Inferior parietal cortex (tissue), 1 donor: Measurements from ENCODE around the gene KCNN4.
"Not testable (repeated sequence)": the region's sequence is repeated elsewhere in the genome, so short reads cannot be mapped to it uniquely, and the experiment has no call there.

Experiments used
- DNase-seq: peaks from one replicate; pipeline ENCODE4 v3.0.0-alpha.2; 2016; ENCODE audit errors: extremely low spot score

KCNN4 gene

DNA sequence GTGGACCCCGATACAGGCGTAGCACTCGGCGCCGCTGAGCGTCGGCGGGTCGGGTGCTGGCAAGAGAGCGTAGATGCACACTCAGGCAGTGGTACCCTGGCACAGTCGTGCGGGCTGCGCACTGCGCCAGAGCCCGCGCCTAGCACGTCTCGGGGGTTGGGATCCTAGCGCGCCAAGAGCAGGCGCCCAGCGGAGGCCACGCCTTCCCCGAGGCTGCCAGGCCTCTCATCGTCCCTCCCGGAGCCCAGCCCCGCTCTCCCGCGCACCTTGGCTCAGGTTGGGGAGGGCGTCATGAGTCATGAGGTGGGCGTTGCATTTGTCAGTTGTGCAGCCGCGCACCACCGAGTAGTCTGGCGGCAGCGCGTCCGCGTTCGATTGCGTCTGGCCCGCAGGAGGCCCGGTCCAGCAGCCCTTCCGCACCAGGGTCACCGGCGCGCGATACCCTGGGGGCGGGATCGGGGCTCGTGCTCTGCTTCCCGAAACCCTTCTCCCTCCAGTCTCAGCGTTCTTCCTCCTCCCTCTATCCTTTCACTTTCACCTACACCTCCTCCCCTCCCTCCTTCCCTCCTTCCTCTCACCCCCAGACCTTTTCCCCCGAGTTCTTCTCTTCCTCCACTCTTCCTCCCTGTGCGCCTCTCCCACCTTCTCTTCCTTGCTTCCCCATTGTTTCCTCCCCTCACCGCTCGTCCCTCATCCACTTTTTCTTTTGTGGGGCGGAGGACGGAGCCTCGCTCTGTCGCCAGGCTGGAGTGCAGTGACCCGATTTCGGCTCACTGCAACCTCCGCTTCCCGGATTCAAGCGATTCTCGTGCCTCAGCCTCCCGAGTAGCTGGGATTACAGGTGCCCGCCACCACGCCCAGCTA is 18.0 kb upstream of the KCNN4 start:
- DNase-seq = peak; percentile 36

DNA sequence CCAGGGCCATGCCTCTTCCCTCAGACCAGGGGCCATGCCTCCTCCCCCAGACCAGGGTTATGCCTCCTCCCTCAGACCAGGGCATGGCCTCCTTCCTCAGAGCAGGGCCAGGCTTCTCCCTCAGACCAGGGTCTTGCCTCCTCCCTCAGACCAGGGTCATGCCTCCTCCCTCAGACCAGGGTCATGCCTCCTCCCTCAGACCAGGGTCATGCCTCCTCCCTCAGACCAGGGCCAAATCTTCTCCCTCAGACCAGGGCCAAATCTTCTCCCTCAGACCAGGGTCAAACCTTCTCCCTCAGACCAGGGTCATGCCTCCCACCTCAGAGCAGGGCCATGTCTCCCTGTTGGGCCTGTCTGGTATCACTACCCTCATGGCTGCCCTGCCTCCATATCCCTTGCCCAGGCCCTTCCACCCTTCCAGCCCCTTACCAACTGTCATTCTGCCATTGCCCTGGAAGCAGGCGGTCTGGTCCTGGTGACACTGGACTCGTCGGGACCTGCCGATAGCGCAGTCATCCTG is 17.3 kb upstream of the KCNN4 start:
- no peak for DNase-seq

DNA sequence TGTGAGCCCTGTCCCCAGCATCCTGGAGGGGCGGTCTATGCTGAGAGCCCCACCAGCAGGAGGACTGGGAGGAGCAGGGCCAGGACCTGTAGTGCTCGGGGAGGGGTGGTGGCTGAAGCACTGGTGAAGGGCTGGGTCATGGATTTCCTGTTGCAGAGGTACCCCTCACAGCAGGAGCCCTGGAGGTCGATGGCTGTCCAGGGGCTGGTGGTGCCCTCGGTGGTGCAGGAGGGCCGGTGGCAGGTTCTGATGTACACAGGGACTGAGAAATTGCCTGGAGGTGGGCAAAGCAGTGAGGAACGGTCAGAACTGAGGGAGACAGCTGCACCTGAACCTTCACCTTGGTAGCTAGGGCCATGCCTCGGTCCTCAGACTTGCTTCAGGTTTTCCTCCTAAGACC is 16.8 kb upstream of the KCNN4 start:
- DNase-seq = no peak

DNA sequence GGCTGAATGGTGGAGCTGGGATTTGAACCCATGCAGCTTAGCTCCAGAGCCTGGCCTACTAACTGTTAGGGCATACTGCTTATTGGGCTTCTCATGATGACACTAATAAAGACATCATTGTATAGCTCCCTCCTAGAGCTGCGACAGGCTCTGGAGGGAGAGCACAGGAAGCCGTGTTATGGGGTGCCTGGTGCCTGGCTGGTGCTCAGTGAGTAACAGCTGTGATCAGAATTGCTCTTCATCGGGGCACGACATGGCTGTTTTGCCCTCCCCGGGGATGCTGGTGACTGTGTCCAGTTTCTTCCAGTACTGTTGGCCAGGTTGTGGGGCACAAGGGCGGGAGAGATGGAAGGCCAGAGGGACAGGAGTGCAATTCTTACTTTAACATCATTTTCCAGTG is 16.3 kb upstream of the KCNN4 start:
- no peak for DNase-seq

DNA sequence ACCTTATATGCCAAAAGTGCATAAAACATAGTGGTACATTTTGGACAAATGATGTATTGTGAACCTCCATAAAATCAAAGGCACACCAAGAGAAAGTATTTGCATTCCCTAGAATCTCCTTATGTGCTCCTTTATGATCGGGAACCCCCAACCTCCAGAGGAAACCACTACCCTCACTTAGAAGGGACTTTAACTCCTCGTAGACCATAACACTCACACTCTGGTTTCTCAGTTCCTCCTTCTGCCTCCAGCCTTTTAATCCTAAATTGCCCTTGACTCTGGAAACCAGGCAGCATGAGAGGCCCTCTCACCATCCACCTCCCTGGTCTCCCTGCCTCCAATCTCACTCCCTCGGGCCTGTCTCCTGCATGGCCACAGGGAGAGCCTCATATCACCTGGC is 9.8 kb upstream of the KCNN4 start:
- DNase-seq = no peak

DNA sequence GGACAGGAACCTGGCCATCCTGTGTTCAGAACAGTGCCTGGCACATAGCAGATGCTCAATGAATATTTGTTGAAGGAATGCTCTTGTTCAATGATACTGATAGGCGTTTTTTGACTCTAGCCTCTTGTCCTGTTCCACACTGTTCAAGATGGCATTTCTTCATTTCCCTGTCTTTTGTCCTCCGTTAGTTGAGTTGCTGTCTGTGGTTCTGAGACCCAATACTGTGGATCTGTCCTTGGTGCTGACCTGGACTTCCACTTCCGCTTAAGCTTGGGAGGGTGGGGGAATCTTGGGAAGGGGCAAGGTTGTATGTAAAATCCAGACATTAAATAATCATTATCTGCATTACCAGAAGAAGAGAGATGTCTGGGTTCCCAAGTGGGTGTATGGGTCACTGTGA is 8.3 kb upstream of the KCNN4 start:
- DNase-seq = no peak

DNA sequence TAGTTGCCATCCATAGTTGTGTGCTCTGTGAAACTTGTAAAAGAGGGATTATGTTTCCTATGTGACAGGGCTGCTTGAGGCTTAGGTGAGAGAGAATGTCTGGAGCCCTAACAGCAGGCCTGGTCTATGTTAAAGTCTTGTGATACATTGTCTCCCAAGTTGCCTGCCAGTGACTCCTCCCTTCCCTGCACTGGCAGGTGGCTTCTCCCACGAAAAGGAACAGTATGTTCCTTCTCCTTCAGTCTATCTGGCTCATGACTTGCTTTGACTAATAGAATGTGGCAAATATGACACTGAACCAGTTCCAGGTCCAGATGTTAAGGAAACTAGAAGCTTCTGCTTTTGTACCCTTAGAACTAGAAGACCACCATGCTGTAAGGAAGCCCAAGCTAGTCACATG is 5.9 kb upstream of the KCNN4 start:
- DNase-seq = no peak

DNA sequence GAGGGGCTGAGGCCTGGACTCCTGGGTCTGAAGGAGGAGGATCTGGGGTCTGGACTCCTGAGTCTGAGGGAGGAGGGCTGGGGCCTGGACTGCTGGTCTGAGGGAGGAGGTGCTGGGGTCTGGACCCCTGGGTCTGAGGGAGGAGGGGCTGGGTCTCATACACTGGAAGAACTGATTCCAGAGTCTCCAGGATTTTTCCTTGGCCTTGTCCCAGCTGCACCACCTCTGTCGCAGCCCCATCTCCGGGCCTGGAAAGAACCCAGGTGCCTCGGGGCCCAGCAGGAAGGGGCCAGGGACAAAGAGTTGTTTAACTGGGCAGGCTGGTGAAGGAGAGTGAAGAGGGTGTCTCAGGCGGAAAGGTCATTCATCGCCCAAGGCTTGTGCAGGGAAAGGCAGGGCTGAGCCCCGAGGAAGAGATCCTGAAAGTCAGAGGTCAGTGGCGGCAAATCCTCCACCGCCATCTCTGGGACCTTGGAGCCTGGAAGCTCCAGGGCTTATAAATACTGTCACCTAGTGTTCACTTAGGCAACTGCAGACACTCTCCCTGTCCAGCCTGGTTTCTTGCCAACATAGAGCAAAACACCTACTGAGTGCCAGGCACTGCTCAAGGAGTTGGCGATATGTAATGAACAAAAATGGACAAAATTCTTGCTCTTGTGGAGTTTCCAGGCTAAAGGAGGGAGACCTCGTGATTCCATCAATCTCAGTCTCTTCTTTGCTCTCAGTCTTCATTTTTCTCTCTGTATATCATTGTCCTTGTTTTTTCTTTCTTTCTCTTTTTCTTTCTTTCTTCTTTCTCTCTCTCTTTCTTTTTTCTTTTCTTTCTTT is 4.4 kb upstream of the KCNN4 start:
- peak; percentile 83 for DNase-seq

DNA sequence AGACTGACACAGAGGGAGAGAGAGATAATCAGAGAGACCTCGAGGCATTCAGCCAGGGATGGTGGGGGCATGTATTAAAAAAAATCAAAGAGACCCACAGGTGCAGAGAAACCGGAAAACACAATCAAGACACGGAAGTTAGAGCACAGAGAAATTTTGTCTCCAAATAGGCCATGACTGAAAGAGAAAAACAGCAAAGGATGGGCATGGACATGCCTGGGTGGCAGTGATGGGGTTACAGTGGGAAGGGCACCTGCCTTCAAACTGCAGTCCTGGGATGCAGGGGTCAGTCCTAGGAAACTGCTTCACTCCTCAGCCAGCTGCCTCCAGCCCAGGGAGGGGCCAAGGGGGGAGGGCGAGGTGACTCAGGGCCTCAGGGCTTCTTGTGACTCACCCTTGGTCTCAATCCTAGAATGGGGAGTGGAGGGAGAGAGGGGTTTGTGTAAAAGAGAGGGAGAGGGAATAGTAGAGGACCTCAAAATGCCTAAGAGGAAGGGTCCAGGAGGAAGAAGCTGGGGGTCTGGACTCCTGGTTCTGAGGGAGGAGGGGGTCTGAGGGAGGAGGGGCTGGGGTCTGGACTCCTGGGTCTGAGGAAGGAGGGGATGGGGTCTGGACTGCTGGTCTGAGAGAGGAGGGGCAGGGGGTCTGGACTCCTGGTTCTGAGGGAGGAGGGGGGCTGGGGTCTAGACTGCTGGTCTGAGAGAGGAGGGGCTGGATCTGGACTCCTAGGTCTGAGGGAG is 3.6 kb upstream of the KCNN4 start:
- no peak for DNase-seq

DNA sequence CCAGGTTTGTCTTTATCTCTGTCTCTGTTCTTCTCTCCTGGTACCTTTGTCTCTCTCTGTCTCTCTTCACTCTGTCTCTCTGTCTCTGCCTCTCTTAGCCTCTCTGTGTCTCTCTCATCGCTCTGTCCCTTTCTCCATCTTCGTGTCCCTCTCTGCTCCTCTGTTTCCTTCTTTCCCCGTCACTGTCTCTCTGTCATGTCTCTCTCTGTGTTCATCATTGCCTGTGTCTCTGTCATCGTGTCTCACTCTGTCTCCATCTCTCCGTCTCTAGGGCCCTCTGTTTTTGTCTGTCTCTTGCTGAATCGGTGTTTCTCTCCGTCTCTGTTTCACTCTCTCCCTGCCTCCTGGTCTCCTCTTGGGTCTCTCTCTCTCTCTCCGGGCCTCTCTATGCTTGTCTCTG is 2.9 kb upstream of the KCNN4 start:
- DNase-seq = no peak

DNA sequence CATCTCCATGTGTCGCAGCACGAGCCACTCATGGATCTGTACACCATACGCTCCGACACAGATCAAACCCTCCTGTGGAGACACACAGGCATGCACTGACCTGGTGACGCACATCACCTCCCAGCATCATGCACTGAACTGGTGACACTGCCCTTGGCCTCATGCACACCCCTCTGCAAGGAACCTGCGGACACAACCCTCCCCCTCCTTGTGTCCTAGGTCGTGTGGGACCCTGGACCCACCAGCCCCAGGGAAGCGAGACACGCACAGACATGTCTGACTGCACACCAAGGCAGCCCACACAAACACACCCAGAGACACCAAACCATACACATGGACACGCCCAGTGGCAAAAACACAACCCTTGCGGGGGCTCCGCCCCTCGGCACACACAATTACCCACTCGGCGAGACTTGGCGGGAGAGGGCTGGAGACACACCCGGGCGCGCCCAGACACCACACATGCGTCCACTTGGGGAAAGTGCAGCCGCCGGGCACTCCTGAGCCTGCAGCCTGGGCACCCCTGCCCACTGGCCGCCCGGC is 2.0 kb upstream of the KCNN4 start:
- DNase-seq = no peak

DNA sequence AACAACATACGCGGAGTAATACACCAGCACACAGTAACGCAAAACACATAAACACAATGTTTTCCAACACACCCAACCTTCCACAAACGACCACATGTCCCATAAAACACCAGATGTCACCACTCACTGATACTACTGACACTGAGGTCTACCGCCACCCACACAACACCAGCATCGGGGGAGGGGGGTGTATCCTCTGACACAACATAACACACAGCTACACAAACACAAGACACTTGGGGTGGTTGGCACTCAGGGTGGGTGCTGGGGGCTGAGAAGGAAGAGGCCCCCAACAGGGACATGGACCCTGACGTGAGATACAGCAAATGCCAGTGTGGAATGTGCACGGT is 1.5 kb upstream of the KCNN4 start:
- no peak for DNase-seq

DNA sequence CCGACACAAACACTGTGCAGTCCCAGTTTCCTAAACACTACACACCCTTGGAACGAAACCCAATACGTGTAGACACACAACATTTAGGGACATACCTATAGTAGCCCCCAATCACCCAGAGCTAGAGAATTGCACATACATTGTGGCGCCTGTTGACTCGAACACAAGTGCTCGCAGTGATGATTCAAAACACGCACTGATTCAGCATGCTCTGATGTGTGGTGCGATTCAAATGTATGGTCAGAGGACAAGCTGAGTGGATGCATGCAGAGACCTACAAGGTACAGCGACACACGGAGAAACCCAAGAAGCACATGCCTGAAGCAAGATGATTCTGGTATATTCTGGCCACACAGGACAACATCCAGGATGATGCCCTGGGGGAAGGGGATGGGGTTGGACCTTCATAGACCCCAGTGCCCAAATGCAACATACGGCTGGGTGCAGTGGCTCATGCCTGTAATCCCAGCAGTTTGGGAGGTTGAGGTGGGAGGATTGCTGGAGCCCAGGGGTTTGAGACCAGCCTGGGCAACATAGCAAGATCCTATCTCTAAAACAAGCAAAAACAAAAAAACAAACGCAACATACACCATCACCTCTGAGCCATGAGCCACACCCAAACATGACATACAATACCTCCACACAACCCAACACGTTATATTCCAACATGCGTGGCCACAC is 997 bp upstream of the KCNN4 start:
- DNase-seq = no peak

DNA sequence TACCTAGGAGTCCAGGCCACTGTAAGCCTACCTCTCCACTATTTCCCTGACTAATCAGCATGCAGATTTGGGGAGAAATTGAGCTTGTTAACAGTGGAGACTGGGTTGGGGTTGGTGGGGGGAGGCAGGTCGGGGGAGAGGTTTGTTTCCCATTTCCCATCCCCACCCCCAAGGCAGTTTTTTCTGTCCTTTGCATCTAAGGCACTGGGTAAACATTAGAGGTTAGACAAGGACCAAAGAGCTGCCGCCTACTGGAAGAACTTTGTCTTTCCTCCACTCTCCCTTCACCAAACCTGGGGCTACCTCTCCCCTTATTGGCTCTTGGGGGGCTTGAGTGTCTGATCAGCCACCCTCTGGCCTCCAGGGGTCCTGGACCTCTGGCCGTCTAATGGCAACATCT is 953 bp downstream of the KCNN4 start:
- no peak for DNase-seq

DNA sequence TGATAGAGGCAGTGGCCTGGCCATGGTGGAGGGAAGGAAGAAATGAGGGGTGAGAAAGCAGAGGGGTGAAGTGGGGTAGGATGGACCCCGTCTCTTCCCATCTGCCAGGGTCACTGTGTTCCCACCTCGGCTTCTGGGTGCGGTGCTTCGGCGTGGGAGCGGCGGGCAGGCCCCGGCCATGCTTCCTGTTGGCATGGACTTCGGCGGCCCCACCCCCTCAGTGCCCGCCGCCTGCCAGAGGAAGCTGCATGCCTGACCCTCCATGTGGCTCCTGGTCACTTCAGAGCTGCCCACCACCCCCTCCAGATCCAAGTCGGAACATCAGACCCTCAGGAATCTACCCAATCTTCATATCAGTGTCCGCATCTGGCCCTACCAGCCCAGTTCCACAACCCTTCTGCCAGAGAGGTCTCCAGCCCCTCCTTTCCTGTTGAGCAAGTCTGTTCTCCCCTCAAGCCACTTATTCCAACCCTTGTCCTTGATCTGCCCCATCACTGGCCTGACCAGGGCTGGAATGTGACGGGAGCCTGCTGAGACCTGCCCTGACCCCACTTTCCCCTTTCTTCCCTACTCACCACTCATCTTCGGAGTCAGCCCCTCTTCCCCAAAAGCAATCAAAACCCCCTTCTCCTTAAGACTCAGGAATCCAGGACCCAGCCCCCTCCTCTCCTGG is 1.5 kb downstream of the KCNN4 start:
- DNase-seq = no peak

DNA sequence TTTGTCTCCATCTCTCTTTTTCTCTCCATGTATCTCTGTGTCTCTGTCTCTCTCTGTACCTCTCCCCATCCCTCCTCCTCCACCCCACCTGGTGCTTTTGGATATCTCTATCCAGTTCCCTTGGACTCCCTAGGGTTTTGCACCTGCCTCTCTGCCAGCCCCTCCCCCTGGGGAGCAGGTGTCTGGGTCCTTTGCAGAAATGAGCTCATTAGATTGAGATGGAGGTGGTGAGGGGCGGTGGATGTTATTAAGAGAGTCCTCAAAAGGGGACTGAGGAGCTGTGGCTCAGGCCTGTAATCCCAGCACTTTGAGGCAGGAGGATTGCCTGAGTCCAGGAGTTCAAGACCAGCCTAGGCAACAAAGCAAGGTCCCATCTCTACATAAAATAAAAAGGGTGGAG is 2.1 kb downstream of the KCNN4 start:
- no peak for DNase-seq

DNA sequence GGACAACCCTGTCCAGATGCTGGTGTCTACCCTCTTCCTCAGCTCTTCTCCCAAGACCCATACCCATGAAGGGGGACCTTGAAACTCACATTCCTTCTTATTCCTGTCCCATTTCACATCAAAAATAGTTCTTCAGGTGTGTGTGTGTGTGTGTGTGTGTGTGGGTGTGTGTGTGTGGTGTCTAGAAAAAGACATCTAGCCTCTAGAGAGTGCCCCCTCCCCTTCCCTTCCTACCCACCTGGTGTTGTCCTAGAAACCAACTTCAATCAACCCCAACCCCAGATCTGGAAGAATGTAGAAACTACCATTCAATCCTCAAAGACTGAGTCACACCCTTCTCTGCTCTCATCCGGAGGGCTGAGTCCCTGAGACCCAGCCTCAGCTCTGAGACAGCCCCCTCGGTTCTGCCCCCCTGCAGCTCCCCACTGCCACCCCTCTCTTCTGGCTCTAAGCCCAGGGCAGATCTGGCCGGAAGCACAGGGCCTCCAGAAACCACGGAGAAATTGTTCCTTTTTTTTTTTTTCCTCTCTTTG is 3.5 kb downstream of the KCNN4 start:
- DNase-seq = no peak

DNA sequence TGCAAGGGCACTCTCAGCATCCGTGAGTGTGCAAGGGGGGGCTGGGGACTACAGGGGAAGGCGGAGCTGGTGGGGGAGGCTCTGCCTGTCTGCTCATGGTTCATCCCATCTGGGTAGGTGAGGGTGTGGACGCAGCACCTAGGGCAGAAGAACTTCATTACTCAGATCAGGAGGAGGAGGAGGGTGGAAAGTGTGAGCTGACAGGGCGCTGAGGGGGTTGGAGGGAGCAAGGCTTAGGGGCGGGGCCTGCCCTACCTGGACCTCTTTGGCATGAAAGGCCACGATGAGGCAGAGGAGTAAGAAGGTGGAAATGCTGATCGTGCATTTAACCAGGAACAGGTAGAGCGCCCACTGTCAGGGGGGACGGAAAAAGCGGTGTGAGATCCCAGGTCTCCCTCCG is 4.5 kb downstream of the KCNN4 start:
- DNase-seq = no peak

DNA sequence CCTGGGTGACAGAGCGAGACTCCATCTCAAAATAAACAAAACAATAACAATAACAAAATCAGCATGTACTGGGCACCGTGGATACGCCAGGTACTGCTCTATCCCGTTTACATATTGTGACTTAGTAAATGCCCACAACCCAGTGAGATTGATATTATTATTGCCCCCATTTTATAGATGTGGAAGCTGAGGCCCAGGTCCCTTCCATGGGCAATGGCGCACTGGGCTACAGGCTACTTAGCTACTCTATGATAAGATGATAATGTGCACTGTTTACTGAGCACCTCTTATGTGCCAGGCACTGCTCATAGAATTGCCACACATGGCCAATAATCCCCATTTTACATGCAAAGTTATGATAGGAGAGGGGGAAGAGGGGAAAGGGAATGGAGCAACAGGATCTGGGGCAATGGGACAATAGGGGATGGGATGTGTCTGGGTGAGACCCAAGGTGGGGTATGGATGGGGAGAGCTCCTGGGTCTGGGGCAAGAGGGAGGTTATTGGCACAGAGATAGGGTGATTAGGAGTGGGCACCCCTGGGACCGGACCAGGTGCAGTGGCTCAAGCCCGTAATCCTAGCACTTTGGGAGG is 5.4 kb downstream of the KCNN4 start:
- no peak for DNase-seq

DNA sequence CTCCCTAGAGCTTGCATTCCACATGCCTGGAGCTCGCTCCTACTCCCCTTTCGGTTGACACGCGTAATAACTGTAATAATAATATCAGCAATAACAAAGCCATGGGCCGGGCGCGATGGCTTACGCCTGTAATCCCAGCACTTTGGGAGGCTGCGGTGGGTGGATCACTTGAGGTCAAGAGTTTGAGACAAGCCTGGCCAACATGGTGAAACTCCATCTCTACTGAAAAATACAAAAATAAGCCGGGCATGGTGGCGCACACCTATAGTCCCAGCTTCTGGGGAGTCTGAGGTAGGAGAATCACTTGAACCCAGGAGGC is 5.9 kb downstream of the KCNN4 start:
- not testable (repeated sequence) for DNase-seq
